Osteocyte (in vitro differentiated cells): ENCODE results near the gene NETO2. TPM values are rescaled to one million over a fixed set of nuclear protein-coding genes. Genes with fewer than 3 reads are reported as not detected.
A peak's percentile ranks its signal among the peaks of the same experiment; 100 is the strongest.
"Not testable (repeated sequence)": the region's sequence is repeated elsewhere in the genome, so short reads cannot be mapped to it uniquely, and the experiment has no call there.

Experiments used
- DNase-seq: peaks from one replicate; pipeline ENCODE4 v3.0.0; 2021; ENCODE audit warnings: mixed read lengths; ENCODE audit not compliant: unreplicated experiment; ENCODE audit errors: extremely low spot score
- H3K27ac Mint-ChIP-seq: one replicate; pipeline ENCODE4 v1.8.0; 2021; ENCODE audit warnings: mild to moderate bottlenecking, mixed read lengths; ENCODE audit not compliant: unreplicated experiment
- H3K27me3 Mint-ChIP-seq: one replicate; pipeline ENCODE4 v1.8.0; 2021; ENCODE audit warnings: mixed read lengths; ENCODE audit not compliant: unreplicated experiment
- H3K36me3 Mint-ChIP-seq: one replicate; pipeline ENCODE4 v1.8.0; 2021; ENCODE audit warnings: mixed read lengths; ENCODE audit not compliant: unreplicated experiment
- H3K4me1 Mint-ChIP-seq: one replicate; pipeline ENCODE4 v1.8.0; 2021; ENCODE audit warnings: mixed read lengths; ENCODE audit not compliant: unreplicated experiment
- H3K4me3 Mint-ChIP-seq: one replicate; pipeline ENCODE4 v1.8.0; 2021; ENCODE audit warnings: mild to moderate bottlenecking, moderate library complexity, mixed read lengths; ENCODE audit not compliant: unreplicated experiment
- H3K9me3 Mint-ChIP-seq: one replicate; pipeline ENCODE4 v1.8.0; 2021; ENCODE audit warnings: mixed read lengths; ENCODE audit not compliant: unreplicated experiment
- CTCF ChIP-seq: fragments of 200-600 bp; sonication (generic); IDR thresholded peaks from 2 replicates; pipeline ENCODE4 v1.5.0; 2021; ENCODE audit warnings: antibody characterized with exemption, mild to moderate bottlenecking, moderate library complexity
- total RNA-seq: library from RNA; stranded (reverse); gene quantifications from 2 replicates; pipeline ENCODE4 v1.2.1, GENCODE V29; 2021

The NETO2 gene
- total RNA-seq, 1 donor from 2014 or later = 16.7 TPM

GRCh38 chr16:47063011-47063724 is 80.6 kb downstream of the NETO2 start:
- no peak overlapping the region for H3K27ac Mint-ChIP-seq
- no peak overlapping the region for H3K4me3 Mint-ChIP-seq
- no peaks in the 10 kb centered on the region for H3K4me1 Mint-ChIP-seq
- TF ChIP-seq CTCF = no peak
- H3K36me3 Mint-ChIP-seq = no peaks in the 10 kb centered on the region
- H3K9me3 Mint-ChIP-seq = no peaks in the 10 kb centered on the region
- H3K27me3 Mint-ChIP-seq = peaks cover 5% of the 10 kb centered on the region
- peak; percentile 71 for DNase-seq

- no peaks in the 10 kb centered on the region for H3K9me3 Mint-ChIP-seq
- no peak for TF ChIP-seq CTCF
- DNase-seq = no peak
These were observed 82.5 kb downstream of the NETO2 start for GRCh38 chr16:47061204-47061603.

GRCh38 chr16:47060596-47060995 is 83.1 kb downstream of the NETO2 start:
- Mint-ChIP-seq H3K4me1 (no peaks in the 10 kb centered on the region), H3K36me3 (no peaks in the 10 kb centered on the region), H3K27ac (no peak overlapping the region), H3K4me3 (no peak overlapping the region), H3K27me3 (no peaks in the 10 kb centered on the region), H3K9me3 (no peaks in the 10 kb centered on the region)
- no peak for DNase-seq
- TF ChIP-seq CTCF = no peak

More at GRCh38 chr16:47061204-47061603, 82.5 kb downstream of the NETO2 start:
- no peaks in the 10 kb centered on the region for H3K27me3 Mint-ChIP-seq
- H3K27ac Mint-ChIP-seq = no peak overlapping the region
- H3K36me3 Mint-ChIP-seq = no peaks in the 10 kb centered on the region
- no peak overlapping the region for H3K4me3 Mint-ChIP-seq
- H3K4me1 Mint-ChIP-seq = no peaks in the 10 kb centered on the region

- H3K27ac Mint-ChIP-seq = no peak overlapping the region
- no peak for DNase-seq
These were observed 83.8 kb downstream of the NETO2 start for GRCh38 chr16:47059991-47060390.

GRCh38 chr16:47059130-47059529 is 84.6 kb downstream of the NETO2 start:
- not testable (repeated sequence) for H3K27ac Mint-ChIP-seq, H3K4me3 Mint-ChIP-seq, DNase-seq, H3K9me3 Mint-ChIP-seq, H3K36me3 Mint-ChIP-seq, H3K4me1 Mint-ChIP-seq, H3K27me3 Mint-ChIP-seq

More at GRCh38 chr16:47059991-47060390, 83.8 kb downstream of the NETO2 start:
- Mint-ChIP-seq H3K9me3 (no peaks in the 10 kb centered on the region), H3K36me3 (no peaks in the 10 kb centered on the region), H3K27me3 (no peaks in the 10 kb centered on the region), H3K4me3 (no peak overlapping the region), H3K4me1 (no peaks in the 10 kb centered on the region)
- TF ChIP-seq CTCF = no peak
